Mammary epithelial cell (primary cell): Measurements from ENCODE around the gene DOCK1.

ENCODE experiments used
- CTCF ChIP-seq, 2 donors: IDR thresholded peaks in 1 of 2; conservative IDR thresholded peaks in 1 of 2; 2 replicates each; pipeline ENCODE4 v1.5.1; 2011 to 2012; ENCODE audit warnings: inconsistent platforms in 2 of 2, low read length in 2 of 2, mild to moderate bottlenecking in 2 of 2, control low read depth in 1 of 2, low read depth in 1 of 2; ENCODE audit not compliant: insufficient read depth in 1 of 2; ENCODE audit errors: extremely low read depth in 1 of 2
- EZH2 ChIP-seq: IDR thresholded peaks from 2 replicates; pipeline ENCODE4 v1.6.1; 2012; ENCODE audit warnings: low read length, inconsistent platforms, borderline replicate concordance

DNA sequence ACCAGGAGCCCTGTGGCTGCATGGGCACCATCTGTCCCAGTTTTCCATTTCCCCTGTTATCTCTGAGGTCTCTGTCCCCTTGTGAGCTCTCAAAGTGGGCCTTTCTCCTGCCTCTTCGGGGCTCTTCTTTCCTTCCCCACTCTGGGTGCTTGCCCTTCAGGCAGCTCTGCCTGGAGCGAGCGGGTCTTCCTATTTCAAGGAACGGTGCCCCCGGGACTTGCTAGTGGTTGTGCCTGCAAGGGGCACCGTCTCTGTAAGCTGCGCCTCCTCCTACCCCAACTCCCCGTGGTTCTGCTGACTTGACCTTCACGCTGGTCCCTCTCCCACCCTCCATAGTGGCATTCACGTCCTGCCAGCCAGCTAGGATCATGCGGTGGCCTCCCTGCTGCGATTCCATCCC is 110.1 kb downstream of the DOCK1 start:
- TF ChIP-seq CTCF (conservative IDR thresholded peaks at IDR 0.05 in 1 of 2, IDR thresholded peaks at IDR 0.05 in 1 of 2; ENCODE audit: extremely low read depth in 1 of 2, insufficient read depth in 1 of 2, low read depth in 1 of 2, low read length in 2 of 2) (no peak), EZH2 (no peak)
